ENCODE data around the gene ARAP3. TPM values are rescaled to one million over a fixed set of nuclear protein-coding genes. Genes with fewer than 3 reads are reported as not detected.
A peak's percentile ranks its signal among the peaks of the same experiment; 100 is the strongest.

ARAP3 gene
- total and polyA plus RNA-seq, 9 of the 15 experiments (the other 6 are each of a cell fraction or from before 2014, with no cell fraction given) = 0.83 to 25.7 (median 6.4) TPM

GRCh38 chr5:141636413-141637122, 45.5 kb downstream of the ARAP3 start, which contains the start of the genes HDAC3 and RELL2 (continued):
- TF ChIP-seq, protein P1, sequence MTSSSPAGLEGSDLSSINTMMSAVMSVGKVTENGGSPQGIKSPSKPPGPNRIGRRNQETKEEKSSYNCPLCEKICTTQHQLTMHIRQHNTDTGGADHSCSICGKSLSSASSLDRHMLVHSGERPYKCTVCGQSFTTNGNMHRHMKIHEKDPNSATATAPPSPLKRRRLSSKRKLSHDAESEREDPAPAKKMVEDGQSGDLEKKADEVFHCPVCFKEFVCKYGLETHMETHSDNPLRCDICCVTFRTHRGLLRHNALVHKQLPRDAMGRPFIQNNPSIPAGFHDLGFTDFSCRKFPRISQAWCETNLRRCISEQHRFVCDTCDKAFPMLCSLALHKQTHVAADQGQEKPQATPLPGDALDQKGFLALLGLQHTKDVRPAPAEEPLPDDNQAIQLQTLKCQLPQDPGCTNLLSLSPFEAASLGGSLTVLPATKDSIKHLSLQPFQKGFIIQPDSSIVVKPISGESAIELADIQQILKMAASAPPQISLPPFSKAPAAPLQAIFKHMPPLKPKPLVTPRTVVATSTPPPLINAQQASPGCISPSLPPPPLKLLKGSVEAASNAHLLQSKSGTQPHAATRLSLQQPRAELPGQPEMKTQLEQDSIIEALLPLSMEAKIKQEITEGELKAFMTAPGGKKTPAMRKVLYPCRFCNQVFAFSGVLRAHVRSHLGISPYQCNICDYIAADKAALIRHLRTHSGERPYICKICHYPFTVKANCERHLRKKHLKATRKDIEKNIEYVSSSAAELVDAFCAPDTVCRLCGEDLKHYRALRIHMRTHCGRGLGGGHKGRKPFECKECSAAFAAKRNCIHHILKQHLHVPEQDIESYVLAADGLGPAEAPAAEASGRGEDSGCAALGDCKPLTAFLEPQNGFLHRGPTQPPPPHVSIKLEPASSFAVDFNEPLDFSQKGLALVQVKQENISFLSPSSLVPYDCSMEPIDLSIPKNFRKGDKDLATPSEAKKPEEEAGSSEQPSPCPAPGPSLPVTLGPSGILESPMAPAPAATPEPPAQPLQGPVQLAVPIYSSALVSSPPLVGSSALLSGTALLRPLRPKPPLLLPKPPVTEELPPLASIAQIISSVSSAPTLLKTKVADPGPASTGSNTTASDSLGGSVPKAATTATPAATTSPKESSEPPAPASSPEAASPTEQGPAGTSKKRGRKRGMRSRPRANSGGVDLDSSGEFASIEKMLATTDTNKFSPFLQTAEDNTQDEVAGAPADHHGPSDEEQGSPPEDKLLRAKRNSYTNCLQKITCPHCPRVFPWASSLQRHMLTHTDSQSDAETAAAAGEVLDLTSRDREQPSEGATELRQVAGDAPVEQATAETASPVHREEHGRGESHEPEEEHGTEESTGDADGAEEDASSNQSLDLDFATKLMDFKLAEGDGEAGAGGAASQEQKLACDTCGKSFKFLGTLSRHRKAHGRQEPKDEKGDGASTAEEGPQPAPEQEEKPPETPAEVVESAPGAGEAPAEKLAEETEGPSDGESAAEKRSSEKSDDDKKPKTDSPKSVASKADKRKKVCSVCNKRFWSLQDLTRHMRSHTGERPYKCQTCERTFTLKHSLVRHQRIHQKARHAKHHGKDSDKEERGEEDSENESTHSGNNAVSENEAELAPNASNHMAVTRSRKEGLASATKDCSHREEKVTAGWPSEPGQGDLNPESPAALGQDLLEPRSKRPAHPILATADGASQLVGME (CRISPR knock-in tag; IDR thresholded peaks at IDR 0.05) = no peak
- TF ChIP-seq DPF2 (IDR thresholded peaks at IDR 0.05) (no peak), MNT (conservative IDR thresholded peaks at IDR 0.05) (peak in 1 of 2 experiments; percentile 28; a peak in 2 of 4 replicates), GATAD2B (IDR thresholded peaks at IDR 0.05; ENCODE audit: borderline replicate concordance) (peak; percentile 80), CHD4 (IDR thresholded peaks at IDR 0.05; ENCODE audit: insufficient read depth, insufficient replicate concordance, low read depth, low read length, poor library complexity, severe bottlenecking) (no peak), ESRRB (CRISPR knock-in tag; IDR thresholded peaks at IDR 0.05; ENCODE audit: borderline replicate concordance) (no peak), RBM15 (IDR thresholded peaks at IDR 0.05; ENCODE audit: insufficient read depth, low read length) (no peak), CCNT2 (IDR thresholded peaks at IDR 0.05; ENCODE audit: borderline replicate concordance, extremely low read depth, insufficient read length, low read depth, low read length) (peak; percentile 66), SETDB1 (IDR thresholded peaks at IDR 0.05; ENCODE audit: low read length) (no peak), BRF2 (IDR thresholded peaks at IDR 0.05; ENCODE audit: borderline replicate concordance, insufficient read depth, insufficient read length) (no peak)

Data from K562 (cell line).